HUES6 (cell line): ENCODE results near the gene REC114.

ENCODE experiments used
- H3K27ac ChIP-seq: 2 replicates; pipeline ENCODE4 v1.7.0; 2013; ENCODE audit warnings: low read depth, mild to moderate bottlenecking, low read length, inconsistent platforms
- H3K27me3 ChIP-seq: 2 replicates; pipeline ENCODE4 v1.6.1; 2013; ENCODE audit warnings: low read length; ENCODE audit not compliant: control insufficient read depth, insufficient read depth
- H3K36me3 ChIP-seq: 2 replicates; pipeline ENCODE4 v1.6.1; 2013; ENCODE audit warnings: low read length; ENCODE audit not compliant: control insufficient read depth, insufficient read depth
- H3K4me1 ChIP-seq: 2 replicates; pipeline ENCODE4 v1.6.1; 2013; ENCODE audit warnings: low read length; ENCODE audit not compliant: control insufficient read depth, insufficient read depth
- H3K4me3 ChIP-seq: 2 replicates; pipeline ENCODE4 v1.5.1; 2013; ENCODE audit warnings: low read depth, low read length
- H3K9ac ChIP-seq: one replicate; pipeline ENCODE4 v1.6.1; 2013; ENCODE audit warnings: mild to moderate bottlenecking, low read length
- H3K9me3 ChIP-seq: 2 replicates; pipeline ENCODE4 v1.6.1; 2013; ENCODE audit warnings: low read depth, low read length; ENCODE audit not compliant: control insufficient read depth, insufficient read depth

REC114 gene

GRCh38 chr15:73594109-73594508, 151.1 kb downstream of the REC114 start:
- no peak overlapping the region for H3K27ac ChIP-seq
- H3K36me3 ChIP-seq, result peaks cover 26% of the 10 kb centered on the region
- H3K9me3 ChIP-seq, result no peaks in the 10 kb centered on the region
- H3K4me1 ChIP-seq, result peaks cover 32% of the 10 kb centered on the region
- no peak overlapping the region for H3K4me3 ChIP-seq
- H3K9ac ChIP-seq, result no peak overlapping the region
- H3K27me3 ChIP-seq, result no peaks in the 10 kb centered on the region

- Histone ChIP-seq H3K27me3 (no peaks in the 10 kb centered on the region), H3K4me1 (peaks cover 40% of the 10 kb centered on the region), H3K4me3 (no peak overlapping the region), H3K27ac (no peak overlapping the region), H3K36me3 (peaks cover 11% of the 10 kb centered on the region; the same call in 1 of the 2 replicates), H3K9me3 (no peaks in the 10 kb centered on the region), H3K9ac (no peak overlapping the region)
Measured at GRCh38 chr15:73596174-73596573, 153.2 kb downstream of the REC114 start.

GRCh38 chr15:73597036-73597638, 154.2 kb downstream of the REC114 start:
- H3K27ac ChIP-seq, result no peak overlapping the region
- no peak overlapping the region for H3K9ac ChIP-seq
- H3K36me3 ChIP-seq, result peaks cover 3% of the 10 kb centered on the region; the same call in 1 of the 2 replicates
- H3K27me3 ChIP-seq, result no peaks in the 10 kb centered on the region
- no peaks in the 10 kb centered on the region for H3K9me3 ChIP-seq
- no peak overlapping the region for H3K4me3 ChIP-seq
- peaks cover 49% of the 10 kb centered on the region for H3K4me1 ChIP-seq

- Histone ChIP-seq H3K36me3 (peaks cover 3% of the 10 kb centered on the region; the same call in 1 of the 2 replicates), H3K9ac (no peak overlapping the region), H3K4me1 (peaks cover 62% of the 10 kb centered on the region), H3K9me3 (no peaks in the 10 kb centered on the region), H3K27me3 (no peaks in the 10 kb centered on the region), H3K27ac (no peak overlapping the region), H3K4me3 (no peak overlapping the region)
Measured at GRCh38 chr15:73598530-73599160, 155.7 kb downstream of the REC114 start.

- Histone ChIP-seq H3K27ac (no peak overlapping the region), H3K4me3 (no peak overlapping the region), H3K27me3 (no peaks in the 10 kb centered on the region), H3K9ac (no peak overlapping the region), H3K36me3 (peaks cover 3% of the 10 kb centered on the region; the same call in 1 of the 2 replicates), H3K4me1 (peaks cover 62% of the 10 kb centered on the region), H3K9me3 (no peaks in the 10 kb centered on the region)
Measured at GRCh38 chr15:73599934-73600333, 157.0 kb downstream of the REC114 start.

- H3K9ac ChIP-seq, result no peak overlapping the region
- H3K27ac ChIP-seq, result no peak overlapping the region
- H3K9me3 ChIP-seq, result no peaks in the 10 kb centered on the region
- H3K4me3 ChIP-seq, result no peak overlapping the region
- no peaks in the 10 kb centered on the region for H3K27me3 ChIP-seq
- H3K4me1 ChIP-seq, result peaks cover 62% of the 10 kb centered on the region
- H3K36me3 ChIP-seq, result peaks cover 3% of the 10 kb centered on the region; the same call in 1 of the 2 replicates
Measured at GRCh38 chr15:73600413-73601335, 157.7 kb downstream of the REC114 start.

- no peaks in the 10 kb centered on the region for H3K9me3 ChIP-seq
- H3K27me3 ChIP-seq, result no peaks in the 10 kb centered on the region
- peaks cover 3% of the 10 kb centered on the region; the same call in 1 of the 2 replicates for H3K36me3 ChIP-seq
- no peak overlapping the region for H3K27ac ChIP-seq
- H3K4me3 ChIP-seq, result peak overlapping the region; percentile 35; the same call in 1 of the 2 replicates
- H3K4me1 ChIP-seq, result peaks cover 62% of the 10 kb centered on the region
- H3K9ac ChIP-seq, result peak overlapping the region; percentile 1
Measured at GRCh38 chr15:73601451-73602445, 158.8 kb downstream of the REC114 start.

GRCh38 chr15:73602446-73602843, 159.5 kb downstream of the REC114 start:
- Histone ChIP-seq H3K36me3 (no peaks in the 10 kb centered on the region), H3K9me3 (no peaks in the 10 kb centered on the region), H3K4me1 (peaks cover 59% of the 10 kb centered on the region), H3K9ac (peak overlapping the region; percentile 1), H3K27ac (no peak overlapping the region), H3K27me3 (no peaks in the 10 kb centered on the region), H3K4me3 (no peak overlapping the region)

- H3K4me1 ChIP-seq, result peaks cover 53% of the 10 kb centered on the region
Measured at GRCh38 chr15:73602992-73603391, 160.0 kb downstream of the REC114 start.

GRCh38 chr15:73604477-73604876, 161.5 kb downstream of the REC114 start:
- Histone ChIP-seq H3K4me1 (peaks cover 45% of the 10 kb centered on the region), H3K36me3 (no peaks in the 10 kb centered on the region), H3K27ac (no peak overlapping the region), H3K4me3 (no peak overlapping the region), H3K9me3 (no peaks in the 10 kb centered on the region), H3K27me3 (no peaks in the 10 kb centered on the region), H3K9ac (no peak overlapping the region)

More at GRCh38 chr15:73602992-73603391, 160.0 kb downstream of the REC114 start:
- no peaks in the 10 kb centered on the region for H3K9me3 ChIP-seq
- H3K9ac ChIP-seq, result no peak overlapping the region
- H3K27ac ChIP-seq, result no peak overlapping the region
- no peak overlapping the region for H3K4me3 ChIP-seq
- no peaks in the 10 kb centered on the region for H3K36me3 ChIP-seq
- no peaks in the 10 kb centered on the region for H3K27me3 ChIP-seq
